ENCODE measurements around the gene ZNF329.

ZNF329 gene

GRCh38 chr19:58086825-58087710 is 63.5 kb downstream of the ZNF329 start:
- Histone ChIP-seq H3K27me3 (ENCODE audit: control insufficient read depth, insufficient read depth, low read length) (no peaks in the 10 kb centered on the region), H3K36me3 (ENCODE audit: control insufficient read depth, insufficient read depth, low read length) (no peaks in the 10 kb centered on the region)

GRCh38 chr19:58085348-58085875 is 65.2 kb downstream of the ZNF329 start:
- Histone ChIP-seq H2AFZ (no peak overlapping the region), H3K4me1 (no peaks in the 10 kb centered on the region), H3K9ac (no peak overlapping the region), H3K79me2 (no peaks in the 10 kb centered on the region), H3K27ac (no peak overlapping the region), H3K9me3 (ENCODE audit: control insufficient read depth, low read length) (no peaks in the 10 kb centered on the region), H3K4me3 (ENCODE audit: low read depth, low read length) (no peak overlapping the region), H3K36me3 (ENCODE audit: control insufficient read depth, insufficient read depth, low read length) (no peaks in the 10 kb centered on the region), H3K27me3 (ENCODE audit: control insufficient read depth, insufficient read depth, low read length) (no peaks in the 10 kb centered on the region), H3K4me2 (ENCODE audit: low read length) (no peak overlapping the region)
- TF ChIP-seq CTCF (IDR thresholded peaks at IDR 0.05), result no peak

More at GRCh38 chr19:58086825-58087710, 63.5 kb downstream of the ZNF329 start:
- Histone ChIP-seq H3K4me3 (ENCODE audit: low read depth, low read length) (no peak overlapping the region), H3K4me2 (ENCODE audit: low read length) (no peak overlapping the region), H3K4me1 (no peaks in the 10 kb centered on the region), H3K9me3 (ENCODE audit: control insufficient read depth, low read length) (no peaks in the 10 kb centered on the region), H3K79me2 (no peaks in the 10 kb centered on the region), H2AFZ (no peak overlapping the region), H3K9ac (no peak overlapping the region), H3K27ac (no peak overlapping the region)
- TF ChIP-seq CTCF (IDR thresholded peaks at IDR 0.05), result no peak

GRCh38 chr19:58084596-58085347 is 65.8 kb downstream of the ZNF329 start:
- H3K9ac ChIP-seq, result no peak overlapping the region
- no peaks in the 10 kb centered on the region for H3K36me3 ChIP-seq (ENCODE audit: control insufficient read depth, insufficient read depth, low read length)
- H3K4me2 ChIP-seq (ENCODE audit: low read length), result no peak overlapping the region
- H3K9me3 ChIP-seq (ENCODE audit: control insufficient read depth, low read length), result no peaks in the 10 kb centered on the region
- no peak overlapping the region for H3K4me3 ChIP-seq (ENCODE audit: low read depth, low read length)
- no peaks in the 10 kb centered on the region for H3K79me2 ChIP-seq
- no peaks in the 10 kb centered on the region for H3K4me1 ChIP-seq
- no peak overlapping the region for H2AFZ ChIP-seq
- H3K27me3 ChIP-seq (ENCODE audit: control insufficient read depth, insufficient read depth, low read length), result no peaks in the 10 kb centered on the region
- no peak for TF ChIP-seq CTCF (IDR thresholded peaks at IDR 0.05)
- H3K27ac ChIP-seq, result no peak overlapping the region

- Histone ChIP-seq H3K27ac (no peak overlapping the region), H3K79me2 (no peaks in the 10 kb centered on the region), H3K27me3 (ENCODE audit: control insufficient read depth, insufficient read depth, low read length) (no peaks in the 10 kb centered on the region), H3K4me3 (ENCODE audit: low read depth, low read length) (no peak overlapping the region), H2AFZ (no peak overlapping the region), H3K9ac (no peak overlapping the region), H3K4me1 (no peaks in the 10 kb centered on the region), H3K36me3 (ENCODE audit: control insufficient read depth, insufficient read depth, low read length) (no peaks in the 10 kb centered on the region), H3K9me3 (ENCODE audit: control insufficient read depth, low read length) (no peaks in the 10 kb centered on the region), H3K4me2 (ENCODE audit: low read length) (no peak overlapping the region)
- no peak for TF ChIP-seq CTCF (IDR thresholded peaks at IDR 0.05)
These were observed 67.6 kb downstream of the ZNF329 start for GRCh38 chr19:58083021-58083420.

All from parathyroid adenoma (tissue), 2 donors.